Common myeloid progenitor, CD34-positive (primary cell): Measurements from ENCODE around the gene FBXL4.

Source experiments
- CTCF ChIA-PET: fragments of 350-600 bp; sonication (Branson Sonifier 250); formaldehyde crosslinking; loops from one replicate; lab custom pipeline; 2021; ENCODE audit warnings: antibody characterized with exemption; lab: Charles Lee
- POLR2A ChIA-PET: fragments of 350-600 bp; sonication (Branson Sonifier 250); formaldehyde crosslinking; loops from one replicate; lab custom pipeline; 2021; ENCODE audit warnings: antibody characterized with exemption; lab: Charles Lee
- DNase-seq, 3 donors: peaks; one replicate each; pipeline versions ENCODE4 v3.0.0 to v3.0.0-alpha.2; 2013
- H3K27ac ChIP-seq, 2 experiments: 1 replicate in 1 of 2; 2 replicates in 1 of 2; pipeline ENCODE4 v1.7.0; 2013; ENCODE audit warnings: inconsistent platforms in 2 of 2, low read length in 2 of 2, mild to moderate bottlenecking in 2 of 2, low read depth in 1 of 2, moderate library complexity in 1 of 2; ENCODE audit not compliant: severe bottlenecking in 2 of 2, insufficient read depth in 1 of 2, poor library complexity in 1 of 2
- H3K27me3 ChIP-seq, 5 experiments: replicated peaks in 2 of 5; 1 replicate in 3 of 5; 2 replicates in 2 of 5; pipeline versions ENCODE4 v1.6.1 to v1.7.0; 2013; ENCODE audit warnings: low read length in 4 of 5, mild to moderate bottlenecking in 2 of 5, moderate library complexity in 2 of 5, inconsistent platforms in 1 of 5; ENCODE audit not compliant: insufficient read depth in 5 of 5, control insufficient read depth in 4 of 5
- H3K36me3 ChIP-seq, 4 experiments: 1 replicate in 2 of 4; 2 replicates in 2 of 4; pipeline versions ENCODE4 v1.6.1 to v1.7.0; 2013; ENCODE audit warnings: low read length in 3 of 4, control low read depth in 1 of 4, mild to moderate bottlenecking in 1 of 4; ENCODE audit not compliant: control insufficient read depth in 4 of 4, insufficient read depth in 4 of 4
- H3K4me1 ChIP-seq, 4 experiments: 1 replicate in 3 of 4; 2 replicates in 1 of 4; pipeline versions ENCODE4 v1.6.1 to v1.7.1; 2013; ENCODE audit warnings: low read length in 3 of 4, mild to moderate bottlenecking in 3 of 4, control low read depth in 1 of 4, inconsistent platforms in 1 of 4, moderate library complexity in 1 of 4; ENCODE audit not compliant: control insufficient read depth in 4 of 4, insufficient read depth in 4 of 4; ENCODE audit errors: control extremely low read depth in 1 of 4
- H3K4me3 ChIP-seq, 7 experiments: 1 replicate in 4 of 7; 2 replicates in 3 of 7; pipeline versions ENCODE4 v1.5.1 to v1.7.0; 2013; ENCODE audit warnings: mild to moderate bottlenecking in 7 of 7, low read length in 6 of 7, moderate library complexity in 6 of 7, inconsistent platforms in 2 of 7, low read depth in 2 of 7, control low read depth in 1 of 7; ENCODE audit not compliant: insufficient read depth in 4 of 7, control insufficient read depth in 1 of 7; ENCODE audit errors: extremely low read depth in 1 of 7
- H3K9me3 ChIP-seq, 5 experiments: 1 replicate in 4 of 5; 2 replicates in 1 of 5; pipeline versions ENCODE4 v1.6.1 to v1.7.1; 2013; ENCODE audit warnings: low read length in 4 of 5, mild to moderate bottlenecking in 2 of 5, inconsistent platforms in 1 of 5, low read depth in 1 of 5, moderate library complexity in 1 of 5; ENCODE audit not compliant: control insufficient read depth in 4 of 5, insufficient read depth in 2 of 5; ENCODE audit errors: control extremely low read depth in 1 of 5
- WGBS: methylation state at CpG from one replicate; pipeline ENCODE4 v1.1.5; 2013; ENCODE audit not compliant: insufficient coverage; 5-methylcytosine and 5-hydroxymethylcytosine counted together

Gene FBXL4

DNA sequence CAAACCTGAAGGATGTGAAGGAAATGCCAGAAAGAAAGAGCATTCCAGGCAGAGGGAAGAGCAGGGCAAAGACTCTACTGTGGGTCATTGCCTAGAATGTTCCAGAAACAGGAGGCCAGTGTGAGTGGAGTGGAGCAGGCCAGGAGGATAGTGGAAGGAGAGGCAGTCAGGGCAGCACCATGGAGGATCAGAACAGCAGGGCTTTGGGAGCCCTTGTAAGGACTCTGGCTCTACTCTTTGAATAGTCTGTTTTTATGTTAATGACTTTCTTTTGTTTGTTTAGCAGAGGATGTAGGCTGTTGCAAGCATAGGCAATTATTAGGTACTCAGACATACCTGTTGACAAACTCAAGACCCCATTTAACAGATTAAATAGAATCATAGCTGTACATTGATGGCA, 23.6 kb upstream of the FBXL4 start:
- ChIA-PET POLR2A (no interaction called here), CTCF (no interaction called here)
- Histone ChIP-seq H3K9me3 (peaks cover 0 to 4% (median 4%) of the 10 kb centered on the region in 5 experiments), H3K27me3 (no peaks in the 10 kb centered on the region), H3K4me3 (no peak overlapping the region), H3K36me3 (no peaks in the 10 kb centered on the region), H3K27ac (no peak overlapping the region), H3K4me1 (peaks cover 0 to 4% (median 0%) of the 10 kb centered on the region in 4 experiments)
- no peak for DNase-seq

DNA sequence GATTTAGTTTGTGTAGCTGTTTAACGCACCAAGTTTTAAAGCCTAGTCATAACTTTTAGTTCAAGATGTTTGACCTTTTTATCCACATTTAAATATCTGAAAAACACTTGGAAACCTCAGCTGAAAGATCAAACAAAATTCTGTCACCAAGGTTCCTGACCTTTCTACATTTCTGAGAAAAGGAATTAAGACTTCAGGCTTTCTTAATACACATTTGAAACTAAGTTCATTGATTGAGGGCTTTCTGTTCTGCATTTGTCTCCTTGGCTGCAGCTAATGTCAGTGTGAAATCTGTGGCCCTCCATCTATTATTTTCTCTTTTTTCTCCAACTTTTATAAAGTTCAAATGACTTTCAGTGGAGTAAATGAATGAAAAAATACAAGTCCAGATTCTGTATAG, 22.7 kb upstream of the FBXL4 start:
- Histone ChIP-seq H3K36me3 (no peaks in the 10 kb centered on the region), H3K4me3 (no peak overlapping the region), H3K27ac (no peak overlapping the region), H3K27me3 (no peaks in the 10 kb centered on the region), H3K4me1 (peaks cover 0 to 2% (median 0%) of the 10 kb centered on the region in 4 experiments), H3K9me3 (peaks cover 0 to 4% (median 4%) of the 10 kb centered on the region in 5 experiments)
- DNase-seq: no peak
- CTCF ChIA-PET: interaction anchor here (1.2 kb wide), 1 partner anchor 11 kb away, joined by 4 read pairs; no protein-coding TSS in a partner anchor
- POLR2A ChIA-PET: no interaction called here
- WGBS: 100% methylated on average over 1 of the region's 1 CpG

DNA sequence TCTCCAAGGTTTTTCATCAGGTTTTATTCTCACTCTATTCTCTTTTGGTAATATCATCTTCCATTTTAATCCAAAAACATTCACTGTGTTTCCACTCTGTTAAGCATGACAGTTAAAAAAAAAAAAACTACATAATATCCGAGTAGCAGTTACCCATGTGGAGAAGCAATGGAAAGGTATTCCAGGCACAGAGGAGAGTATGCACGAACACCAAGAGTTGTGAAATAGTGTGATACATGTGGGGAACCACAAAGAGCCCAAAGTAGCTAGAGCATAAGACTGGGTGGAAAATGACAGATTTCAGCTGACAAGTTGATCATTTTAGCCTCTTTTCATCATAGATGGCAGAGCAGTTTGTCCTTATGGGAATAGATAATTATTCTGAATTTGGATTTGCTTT, 19.9 kb upstream of the FBXL4 start:
- POLR2A ChIA-PET: no interaction called here
- no peak for DNase-seq
- no peak overlapping the region for H3K4me3 ChIP-seq
- H3K4me1 ChIP-seq: no peaks in the 10 kb centered on the region
- 100% methylated on average over 1 of the region's 2 CpGs for WGBS
- no peak overlapping the region for H3K27ac ChIP-seq
- H3K27me3 ChIP-seq: peaks cover 0 to 3% (median 0%) of the 10 kb centered on the region in 5 experiments
- H3K9me3 ChIP-seq: peaks cover 0 to 4% (median 4%) of the 10 kb centered on the region in 5 experiments
- no peaks in the 10 kb centered on the region for H3K36me3 ChIP-seq
- CTCF ChIA-PET: no interaction called here

GRCh38 chr6:98959631-98960030, 11.9 kb upstream of the FBXL4 start:
- CTCF ChIA-PET: no interaction called here
- Histone ChIP-seq H3K4me3 (no peak overlapping the region), H3K4me1 (no peaks in the 10 kb centered on the region), H3K27ac (no peak overlapping the region), H3K27me3 (peaks cover 0 to 3% (median 0%) of the 10 kb centered on the region in 5 experiments), H3K36me3 (no peaks in the 10 kb centered on the region), H3K9me3 (no peaks in the 10 kb centered on the region)
- POLR2A ChIA-PET: no interaction called here
- 100% methylated on average over 1 of the region's 1 CpG for WGBS
- no peak for DNase-seq

DNA sequence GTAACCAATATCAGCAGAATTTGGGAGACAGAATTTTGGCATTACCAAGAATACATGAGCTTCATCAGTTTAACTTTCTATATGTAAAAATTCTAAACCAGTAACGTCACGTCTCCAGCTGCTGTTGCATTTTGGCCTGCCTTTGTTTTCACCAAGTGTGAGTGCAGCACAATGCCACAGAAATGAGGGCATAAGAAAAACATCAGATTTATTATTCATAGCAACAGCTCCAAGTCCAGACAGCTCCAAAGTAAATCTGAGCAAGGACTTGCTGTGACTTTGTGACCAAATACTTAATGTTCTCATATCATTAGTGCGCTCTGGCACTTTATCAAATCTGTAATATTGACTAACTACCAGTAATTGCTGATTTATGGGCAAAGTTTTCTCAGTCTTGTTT, 11.0 kb upstream of the FBXL4 start:
- no peaks in the 10 kb centered on the region for H3K9me3 ChIP-seq
- peaks cover 0 to 2% (median 0%) of the 10 kb centered on the region in 5 experiments for H3K27me3 ChIP-seq
- no peak overlapping the region for H3K4me3 ChIP-seq
- no peak for DNase-seq
- H3K4me1 ChIP-seq: no peaks in the 10 kb centered on the region
- no peaks in the 10 kb centered on the region for H3K36me3 ChIP-seq
- H3K27ac ChIP-seq: no peak overlapping the region
- CTCF ChIA-PET: interaction anchor here (0.8 kb wide), 1 partner anchor 19 kb away, joined by 3 read pairs; no protein-coding TSS in a partner anchor
- POLR2A ChIA-PET: no interaction called here
- 92% methylated on average over 2 of the region's 3 CpGs for WGBS

DNA sequence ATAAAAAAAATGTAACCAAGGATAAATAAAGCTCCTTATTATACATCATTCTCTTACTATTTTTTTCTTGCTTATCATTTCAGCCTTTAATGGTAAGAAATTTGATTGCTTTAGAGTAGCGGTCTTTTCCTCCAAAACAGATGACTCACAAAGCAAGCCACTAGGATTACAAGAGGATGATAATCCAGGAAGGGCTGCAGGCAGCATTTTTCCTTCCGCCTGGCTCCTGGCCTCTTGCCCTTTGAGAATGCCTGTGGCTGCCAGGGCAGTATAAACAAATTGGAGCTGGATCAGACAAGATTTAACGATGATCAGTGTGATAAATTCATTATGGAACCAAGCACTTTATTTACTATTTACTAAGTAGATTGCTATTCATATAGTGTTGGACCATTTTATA, 9.7 kb upstream of the FBXL4 start:
- H3K27me3 ChIP-seq: no peaks in the 10 kb centered on the region
- DNase-seq: no peak
- no peaks in the 10 kb centered on the region for H3K36me3 ChIP-seq
- H3K9me3 ChIP-seq: no peaks in the 10 kb centered on the region
- ChIA-PET CTCF (no interaction called here), POLR2A (no interaction called here)
- H3K27ac ChIP-seq: no peak overlapping the region
- WGBS: 100% methylated on average over 1 of the region's 3 CpGs
- no peaks in the 10 kb centered on the region for H3K4me1 ChIP-seq
- no peak overlapping the region for H3K4me3 ChIP-seq

GRCh38 chr6:98949589-98949988, 1.8 kb upstream of the FBXL4 start:
- H3K4me1 ChIP-seq: peaks cover 12 to 24% (median 18%) of the 10 kb centered on the region in 4 experiments
- no peaks in the 10 kb centered on the region for H3K36me3 ChIP-seq
- POLR2A ChIA-PET: no interaction called here
- no peak overlapping the region for H3K27ac ChIP-seq
- CTCF ChIA-PET: interaction anchor here (0.6 kb wide), 1 partner anchor 36 kb away, joined by 3 read pairs; no protein-coding TSS in a partner anchor
- no CpG with 5 or more reads among the region's 2 CpGs for WGBS
- no peak overlapping the region for H3K4me3 ChIP-seq
- H3K27me3 ChIP-seq: no peaks in the 10 kb centered on the region
- H3K9me3 ChIP-seq: no peaks in the 10 kb centered on the region
- DNase-seq: no peak
